Uterus (tissue), 4 donors: Measurements from ENCODE around the gene PCGF2. TPM values are rescaled to one million over a fixed set of nuclear protein-coding genes. Genes with fewer than 3 reads are reported as not detected.

Experiments used
- DNase-seq, 2 donors: peaks; one replicate each; pipeline ENCODE4 v3.0.0-alpha.2; 2019 to 2020
- H3K27ac ChIP-seq, 2 donors: fragments of 200-600 bp; sonication (generic); 1 replicate in 1 of 2; 2 replicates in 1 of 2; pipeline ENCODE4 v1.5.1; 2016 to 2018
- H3K27me3 ChIP-seq, 2 donors: fragments of 200-600 bp; sonication (generic); one replicate each; pipeline ENCODE4 v1.5.1; 2018 to 2019; ENCODE audit warnings: control low read depth in 1 of 2
- H3K36me3 ChIP-seq, 2 donors: fragments of 200-600 bp; sonication (generic); one replicate each; pipeline ENCODE4 v1.5.1; 2019; ENCODE audit warnings: control low read depth in 1 of 2
- H3K4me1 ChIP-seq, 2 donors: fragments of 200-600 bp; sonication (generic); one replicate each; pipeline ENCODE4 v1.5.1; 2018 to 2019; ENCODE audit warnings: control low read depth in 1 of 2
- H3K4me3 ChIP-seq, 2 donors: fragments of 200-600 bp; sonication (generic); 1 replicate in 1 of 2; 2 replicates in 1 of 2; pipeline ENCODE4 v1.5.1; 2018 to 2019; ENCODE audit warnings: mild to moderate bottlenecking in 1 of 2
- H3K9me3 ChIP-seq, 2 donors: fragments of 200-600 bp; sonication (generic); one replicate each; pipeline ENCODE4 v1.5.1; 2019; ENCODE audit warnings: control low read depth in 1 of 2
- CTCF ChIP-seq, 4 experiments: fragments of 200-600 bp in 2 of 4; fragments of 450-650 bp in 2 of 4; sonication (generic) in 2 of 4; IDR thresholded peaks; one replicate each; pipeline ENCODE4 v1.5.1; 2016 to 2019; ENCODE audit warnings: antibody characterized with exemption in 4 of 4, mild to moderate bottlenecking in 2 of 4, moderate library complexity in 1 of 4
- POLR2A ChIP-seq, 2 donors: fragments of 450-650 bp; IDR thresholded peaks; one replicate each; pipeline ENCODE4 v1.6.1; 2016; ENCODE audit warnings: antibody characterized with exemption in 2 of 2, mild to moderate bottlenecking in 1 of 2, moderate library complexity in 1 of 2
- intact Hi-C: fragments of 100-400 bp; cut with DNase I; formaldehyde crosslinking; loops from one replicate; pipeline ENCODE4 v1.15.1; 2023; ENCODE audit warnings: low total_unique reads
- total RNA-seq, 4 donors: library from RNA; depleted of rRNA in 3 of 4; stranded (reverse); fragments of >200 nt in 3 of 4; gene quantifications; one replicate each; pipeline versions ENCODE4 v1.1.0 to v1.2.4, GENCODE V29; 2014 to 2023
- donor health status: DM: yes; HTN: yes; CAD: no.

The PCGF2 gene
- total RNA-seq, 4 donors from 2014 or later: 5.5 to 81.8 (median 16.2) TPM

DNA sequence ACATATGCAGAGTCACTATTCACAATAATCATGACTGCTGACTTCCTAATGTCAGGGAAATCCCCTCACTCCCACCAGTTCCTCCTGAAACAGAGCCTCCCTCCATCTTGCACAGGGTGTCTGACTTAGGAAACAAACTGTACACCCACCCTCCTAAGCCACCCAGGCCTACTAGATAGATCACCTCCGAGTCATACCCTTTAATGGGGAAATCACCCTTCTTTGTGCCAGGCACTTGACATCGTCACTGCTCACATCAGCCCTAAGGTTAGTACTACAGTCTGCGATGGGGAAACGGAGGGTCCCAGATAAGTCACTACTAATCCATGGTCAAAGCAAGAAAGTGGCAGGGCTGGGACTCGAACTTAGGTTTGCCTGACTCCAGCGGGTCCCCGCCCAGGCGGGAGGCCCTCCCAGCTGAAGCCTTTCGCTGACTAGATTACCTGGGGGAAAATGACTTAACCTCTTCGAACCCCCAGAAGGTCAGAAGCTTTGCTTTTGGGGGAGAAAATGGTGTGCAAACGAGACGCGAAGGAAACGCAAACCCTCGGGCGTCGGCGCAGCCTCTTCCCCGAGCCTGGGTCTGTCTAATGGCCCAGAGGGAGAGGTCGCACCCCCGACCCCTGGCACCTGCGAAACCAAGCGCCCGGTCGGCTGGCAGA is 46.5 kb downstream of the PCGF2 start:
- peak overlapping the region; percentile 84 to 93 for H3K4me3 ChIP-seq
- peak overlapping the region; percentile 94 to 95 for H3K27ac ChIP-seq
- TF ChIP-seq CTCF (IDR thresholded peaks at IDR 0.05): no peak
- no peak for TF ChIP-seq POLR2A (IDR thresholded peaks at IDR 0.05)
- H3K36me3 ChIP-seq: no peaks in the 10 kb centered on the region
- DNase-seq: no peak
- H3K4me1 ChIP-seq: no peaks in the 10 kb centered on the region
- no peaks in the 10 kb centered on the region for H3K9me3 ChIP-seq
- intact Hi-C loops: no loop called here
- no peaks in the 10 kb centered on the region for H3K27me3 ChIP-seq

- no peaks in the 10 kb centered on the region for H3K4me1 ChIP-seq
- intact Hi-C loops: no loop called here
Measured at GRCh38 chr17:38698760-38699159, 49.4 kb downstream of the PCGF2 start.

GRCh38 chr17:38697061-38697820 is 50.9 kb downstream of the PCGF2 start:
- H3K4me1 ChIP-seq: peaks cover 0 to 3% of the 10 kb centered on the region in 2 donors
- TF ChIP-seq POLR2A (IDR thresholded peaks at IDR 0.05): no peak
- no peak for TF ChIP-seq CTCF (IDR thresholded peaks at IDR 0.05)
- H3K4me3 ChIP-seq: no peak overlapping the region
- intact Hi-C loops: no loop called here
- H3K27me3 ChIP-seq: no peaks in the 10 kb centered on the region
- H3K9me3 ChIP-seq: no peaks in the 10 kb centered on the region
- no peak overlapping the region for H3K27ac ChIP-seq
- no peak for DNase-seq
- no peaks in the 10 kb centered on the region for H3K36me3 ChIP-seq

More at GRCh38 chr17:38698760-38699159, 49.4 kb downstream of the PCGF2 start:
- Histone ChIP-seq H3K27ac (no peak overlapping the region), H3K27me3 (no peaks in the 10 kb centered on the region), H3K4me3 (no peak overlapping the region), H3K36me3 (no peaks in the 10 kb centered on the region), H3K9me3 (no peaks in the 10 kb centered on the region)
- TF ChIP-seq POLR2A (IDR thresholded peaks at IDR 0.05) (no peak), CTCF (IDR thresholded peaks at IDR 0.05) (no peak)
- no peak for DNase-seq

DNA sequence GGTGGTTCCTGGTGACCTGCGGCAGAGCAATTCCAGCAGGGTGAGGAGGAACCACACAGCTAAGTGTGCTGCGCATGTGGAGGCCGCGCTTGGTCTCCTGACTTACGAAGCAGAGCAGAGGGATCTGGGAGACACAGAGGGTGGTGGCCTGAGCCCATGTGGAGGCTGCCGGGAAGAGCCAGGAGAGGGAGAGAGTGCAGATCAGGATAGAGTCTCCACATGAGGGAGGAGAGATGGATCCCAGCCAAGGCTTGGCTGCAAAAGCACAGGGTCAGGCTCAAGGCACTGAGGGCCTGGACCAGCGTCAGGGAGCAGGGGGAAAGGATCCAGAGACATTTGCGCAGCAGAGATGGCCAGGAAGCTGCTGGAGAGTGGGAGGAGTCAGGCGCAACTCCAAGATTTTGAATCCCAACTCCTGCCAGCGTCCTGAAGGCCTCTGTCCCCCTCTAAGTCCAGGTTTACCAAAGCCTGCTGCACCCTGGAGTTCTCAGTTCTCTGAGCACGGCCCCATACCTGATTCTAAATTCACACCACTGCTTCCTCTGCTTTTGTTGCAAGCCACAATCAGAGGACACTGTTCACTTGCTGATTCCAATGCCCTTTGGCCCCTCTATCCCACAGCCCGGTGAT is 54.3 kb downstream of the PCGF2 start:
- Histone ChIP-seq H3K27me3 (no peaks in the 10 kb centered on the region), H3K36me3 (no peaks in the 10 kb centered on the region), H3K27ac (peak overlapping the region; percentile 78 to 80), H3K4me3 (no peak overlapping the region), H3K4me1 (peaks cover 0 to 3% of the 10 kb centered on the region in 2 donors), H3K9me3 (no peaks in the 10 kb centered on the region)
- intact Hi-C loops: no loop called here
- peak in 1 of 2 donors; percentile 19 for TF ChIP-seq POLR2A (IDR thresholded peaks at IDR 0.05)
- peak in 2 of 4 experiments; percentile 6 to 8 for TF ChIP-seq CTCF (IDR thresholded peaks at IDR 0.05)
- peak; percentile 95 to 96 for DNase-seq

- no peak for TF ChIP-seq CTCF (IDR thresholded peaks at IDR 0.05)
- TF ChIP-seq POLR2A (IDR thresholded peaks at IDR 0.05): no peak
- Histone ChIP-seq H3K4me1 (peaks cover 0 to 3% of the 10 kb centered on the region in 2 donors), H3K27ac (no peak overlapping the region), H3K9me3 (no peaks in the 10 kb centered on the region), H3K36me3 (no peaks in the 10 kb centered on the region), H3K4me3 (no peak overlapping the region), H3K27me3 (no peaks in the 10 kb centered on the region)
- DNase-seq: no peak
- intact Hi-C loops: no loop called here
Measured at GRCh38 chr17:38691154-38691553, 57.0 kb downstream of the PCGF2 start.
